NB4 (cell line): ENCODE measurements around the gene LACRT.

Source experiments
- POLR2A ChIP-seq: IDR thresholded peaks from 2 replicates; pipeline ENCODE4 v1.6.1; 2011; ENCODE audit warnings: mild to moderate bottlenecking; ENCODE audit not compliant: insufficient read length; ENCODE audit errors: extremely low read depth
- TF ChIP-seq, protein P1 (sequence below): IDR thresholded peaks from one replicate; pipeline ENCODE4 v1.5.1; 2012; ENCODE audit warnings: low read depth, low read length
- TF ChIP-seq, protein P2 (sequence below): IDR thresholded peaks from 2 replicates; pipeline ENCODE4 v1.6.1; 2011; ENCODE audit warnings: low read depth, low read length

DNA sequence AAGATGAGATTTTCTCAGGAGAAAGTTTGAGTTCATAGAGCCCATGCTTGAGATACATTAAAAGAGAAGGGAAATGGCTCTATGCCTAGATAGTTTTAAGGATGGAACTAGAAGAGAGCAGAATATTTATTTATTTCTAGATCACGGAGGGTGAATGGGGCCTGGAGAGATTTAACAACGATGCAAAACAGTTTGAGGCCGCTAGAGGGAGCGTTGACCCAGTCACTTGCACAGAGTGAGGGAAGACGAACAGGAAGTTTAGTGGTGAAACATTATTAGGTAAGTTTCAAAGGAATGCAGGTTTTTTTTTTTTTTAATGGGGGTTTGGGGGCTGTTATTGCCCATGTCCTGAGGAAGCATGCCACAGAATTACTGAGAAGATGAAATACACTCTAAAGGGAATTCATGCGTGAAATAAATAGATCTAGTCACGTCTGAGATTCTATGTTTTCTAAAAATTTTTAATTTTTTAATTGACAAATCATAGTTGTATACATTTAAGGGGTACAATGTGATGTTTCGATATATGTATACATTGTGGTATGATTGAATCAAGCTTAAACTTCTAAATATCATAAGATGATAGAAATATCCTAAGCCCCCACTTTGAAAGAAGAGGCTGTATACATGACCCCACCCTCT lies 31.4 kb downstream of the LACRT start:
- TF ChIP-seq, protein P1, sequence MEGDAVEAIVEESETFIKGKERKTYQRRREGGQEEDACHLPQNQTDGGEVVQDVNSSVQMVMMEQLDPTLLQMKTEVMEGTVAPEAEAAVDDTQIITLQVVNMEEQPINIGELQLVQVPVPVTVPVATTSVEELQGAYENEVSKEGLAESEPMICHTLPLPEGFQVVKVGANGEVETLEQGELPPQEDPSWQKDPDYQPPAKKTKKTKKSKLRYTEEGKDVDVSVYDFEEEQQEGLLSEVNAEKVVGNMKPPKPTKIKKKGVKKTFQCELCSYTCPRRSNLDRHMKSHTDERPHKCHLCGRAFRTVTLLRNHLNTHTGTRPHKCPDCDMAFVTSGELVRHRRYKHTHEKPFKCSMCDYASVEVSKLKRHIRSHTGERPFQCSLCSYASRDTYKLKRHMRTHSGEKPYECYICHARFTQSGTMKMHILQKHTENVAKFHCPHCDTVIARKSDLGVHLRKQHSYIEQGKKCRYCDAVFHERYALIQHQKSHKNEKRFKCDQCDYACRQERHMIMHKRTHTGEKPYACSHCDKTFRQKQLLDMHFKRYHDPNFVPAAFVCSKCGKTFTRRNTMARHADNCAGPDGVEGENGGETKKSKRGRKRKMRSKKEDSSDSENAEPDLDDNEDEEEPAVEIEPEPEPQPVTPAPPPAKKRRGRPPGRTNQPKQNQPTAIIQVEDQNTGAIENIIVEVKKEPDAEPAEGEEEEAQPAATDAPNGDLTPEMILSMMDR: peak; percentile 93
- TF ChIP-seq, protein P2, sequence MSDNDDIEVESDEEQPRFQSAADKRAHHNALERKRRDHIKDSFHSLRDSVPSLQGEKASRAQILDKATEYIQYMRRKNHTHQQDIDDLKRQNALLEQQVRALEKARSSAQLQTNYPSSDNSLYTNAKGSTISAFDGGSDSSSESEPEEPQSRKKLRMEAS: no peak
- no peak for TF ChIP-seq POLR2A
